DMS53 treated with DMSO at 0.1 percent for 48 hours (cell line): ENCODE data around the gene THBS4.

Source experiments
- DNase-seq: peaks from one replicate; lab custom pipeline; 2025; ENCODE audit not compliant: unreplicated experiment; lab: John Stamatoyannopoulos, UW

THBS4 gene

GRCh38 chr5:80034962-80035821 is at the start of gene THBS4:
THBS4 (plus strand) TSS chr5:80035348; CDS start chr5:80035538, 190 bp downstream.
- no peak for DNase-seq

- DNase-seq, result no peak
Observed at GRCh38 chr5:79986260-79986659, 48.9 kb upstream of the THBS4 start.

GRCh38 chr5:79990205-79990597 is 44.9 kb upstream of the THBS4 start:
- no peak for DNase-seq

GRCh38 chr5:79990598-79991507 is 44.3 kb upstream of the THBS4 start, which contains the start of gene MTX3:
MTX3 (minus strand) TSS chr5:79991262; CDS start chr5:79991238, 24 bp downstream.
- peak; percentile 65 for DNase-seq

- DNase-seq, result no peak
Observed at GRCh38 chr5:79992891-79993657, 42.1 kb upstream of the THBS4 start.

- no peak for DNase-seq
Observed at GRCh38 chr5:79999722-80000121, 35.4 kb upstream of the THBS4 start.

GRCh38 chr5:80002677-80003076 is 32.5 kb upstream of the THBS4 start:
- DNase-seq, result no peak

GRCh38 chr5:80008995-80009765 is 26.0 kb upstream of the THBS4 start:
- no peak for DNase-seq

GRCh38 chr5:80010754-80011392 is 24.3 kb upstream of the THBS4 start:
- DNase-seq, result no peak

GRCh38 chr5:80025069-80025468 is 10.1 kb upstream of the THBS4 start:
- DNase-seq, result no peak

GRCh38 chr5:80026841-80027240 is 8.3 kb upstream of the THBS4 start:
- DNase-seq, result no peak

- DNase-seq, result no peak
Observed at GRCh38 chr5:80031109-80031508, 4.0 kb upstream of the THBS4 start.

- DNase-seq, result no peak
Observed at GRCh38 chr5:80033513-80033912, 1.6 kb upstream of the THBS4 start.

- DNase-seq, result no peak
Observed at GRCh38 chr5:80034559-80034958, 589 bp upstream of the THBS4 start.

GRCh38 chr5:80035839-80036238 is 691 bp downstream of the THBS4 start:
- no peak for DNase-seq

GRCh38 chr5:80036615-80037014 is 1.5 kb downstream of the THBS4 start:
- DNase-seq, result no peak

- no peak for DNase-seq
Observed at GRCh38 chr5:80037366-80037765, 2.2 kb downstream of the THBS4 start.

GRCh38 chr5:80039650-80040049 is 4.5 kb downstream of the THBS4 start:
- no peak for DNase-seq

- DNase-seq, result no peak
Observed at GRCh38 chr5:80041527-80041926, 6.4 kb downstream of the THBS4 start.

GRCh38 chr5:80042330-80042729 is 7.2 kb downstream of the THBS4 start:
- DNase-seq, result no peak
